GM19240 (cell line): ENCODE measurements around the gene MOB4.
"Not testable (repeated sequence)": the region's sequence is repeated elsewhere in the genome, so short reads cannot be mapped to it uniquely, and the experiment has no call there.

ENCODE experiments used
- DNase-seq: peaks from one replicate; pipeline ENCODE4 v3.0.0; 2011; ENCODE audit warnings: low spot score; ENCODE audit not compliant: insufficient read length

MOB4 gene

DNA sequence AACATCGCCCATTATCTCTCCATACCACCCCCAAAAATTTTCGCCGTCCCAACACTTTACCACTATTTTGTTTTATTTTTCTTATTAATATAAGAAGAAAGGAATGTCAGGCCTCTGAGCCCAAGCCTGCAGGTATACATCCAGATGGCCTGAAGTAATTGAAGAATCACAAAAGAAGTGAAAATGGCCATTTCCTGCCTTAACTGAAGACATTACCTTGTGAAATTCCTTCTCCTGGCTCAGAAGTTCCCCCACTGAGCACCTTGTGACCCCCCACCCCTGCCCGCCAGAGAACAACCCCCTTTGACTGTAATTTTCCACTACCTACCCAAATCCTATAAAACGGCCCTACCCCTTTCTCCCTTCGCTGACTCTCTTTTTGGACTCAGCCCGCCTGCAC is 71.4 kb downstream of the MOB4 start:
- DNase-seq = not testable (repeated sequence)

DNA sequence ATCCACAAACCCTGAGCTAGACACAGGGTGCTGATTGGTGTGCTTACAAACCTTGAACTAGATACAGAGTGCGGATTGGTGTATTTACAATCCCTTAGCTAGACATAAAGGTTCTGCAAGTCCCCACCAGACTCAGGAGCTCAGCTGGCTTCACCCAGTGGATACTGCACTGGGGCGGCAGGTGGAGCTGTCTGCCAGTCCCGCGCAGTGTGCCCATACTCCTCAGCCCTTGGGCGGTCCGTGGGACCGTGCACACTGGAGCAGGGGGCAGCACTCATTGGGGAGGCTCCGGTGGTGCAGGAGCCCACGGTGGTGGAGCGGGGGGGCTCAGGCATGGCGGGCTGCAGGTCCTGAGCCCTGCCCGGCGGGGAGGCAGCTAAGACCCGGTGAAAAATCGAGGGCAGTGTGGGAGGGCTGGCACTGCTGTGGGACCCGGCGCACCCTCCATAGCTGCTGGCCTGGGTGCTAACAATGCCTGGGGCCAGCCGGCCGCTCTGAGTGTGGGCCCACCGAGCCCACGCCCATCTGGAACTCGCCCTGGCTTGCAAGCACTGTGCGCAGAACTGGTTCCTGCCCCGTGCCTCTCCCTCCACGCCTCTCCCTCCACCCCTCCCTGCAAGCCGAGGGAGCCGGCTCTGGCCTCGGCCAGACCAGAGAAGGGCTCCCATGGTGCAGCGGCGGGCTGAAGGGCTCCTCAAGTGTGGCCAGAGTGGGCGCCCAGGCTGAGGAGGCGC is 75.6 kb downstream of the MOB4 start:
- DNase-seq = no peak

- no peak for DNase-seq
Measured at GRCh38 chr2:197596766-197597165, 80.9 kb downstream of the MOB4 start.

DNA sequence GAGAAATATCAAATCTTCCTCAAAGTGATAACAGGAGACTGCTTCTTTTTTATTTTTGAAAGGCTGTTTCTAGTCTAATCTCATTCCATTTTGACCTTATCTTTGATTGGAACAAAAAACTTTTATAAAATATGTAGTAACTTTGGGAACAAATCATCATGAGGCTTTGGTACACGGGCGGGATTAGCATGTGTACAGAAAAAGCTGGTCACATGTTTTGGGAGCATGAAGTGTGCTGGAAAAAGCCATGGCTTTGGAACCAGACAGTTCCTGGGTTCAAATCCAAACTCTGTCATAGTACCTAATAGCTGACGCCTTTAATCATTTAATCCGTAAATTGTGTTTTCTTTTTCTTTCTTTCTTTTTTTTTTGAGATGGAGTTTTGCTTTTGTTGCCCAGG is 81.3 kb downstream of the MOB4 start:
- no peak for DNase-seq

DNA sequence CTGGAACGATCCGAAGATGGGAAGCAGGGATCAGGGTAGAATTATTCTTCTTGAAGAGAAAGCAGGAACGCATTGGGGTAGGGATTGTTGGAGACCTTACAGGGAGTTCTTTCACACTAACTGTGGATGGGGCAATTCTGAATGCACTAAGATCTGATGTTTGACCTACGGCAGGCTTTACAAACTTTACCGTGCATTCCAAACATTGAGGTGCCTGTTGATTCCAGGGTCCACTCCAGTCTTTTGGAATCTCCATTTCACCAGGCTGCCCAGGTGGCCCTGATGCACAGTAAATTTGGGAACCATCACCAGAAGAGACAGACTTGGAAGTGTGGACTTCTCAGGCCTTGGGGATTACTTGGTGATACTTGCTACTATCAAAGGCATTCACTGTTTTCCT is 82.6 kb downstream of the MOB4 start:
- DNase-seq = no peak

GRCh38 chr2:197599285-197599965 is 83.6 kb downstream of the MOB4 start:
- no peak for DNase-seq

- DNase-seq = no peak
Measured at GRCh38 chr2:197600306-197600705, 84.4 kb downstream of the MOB4 start.

DNA sequence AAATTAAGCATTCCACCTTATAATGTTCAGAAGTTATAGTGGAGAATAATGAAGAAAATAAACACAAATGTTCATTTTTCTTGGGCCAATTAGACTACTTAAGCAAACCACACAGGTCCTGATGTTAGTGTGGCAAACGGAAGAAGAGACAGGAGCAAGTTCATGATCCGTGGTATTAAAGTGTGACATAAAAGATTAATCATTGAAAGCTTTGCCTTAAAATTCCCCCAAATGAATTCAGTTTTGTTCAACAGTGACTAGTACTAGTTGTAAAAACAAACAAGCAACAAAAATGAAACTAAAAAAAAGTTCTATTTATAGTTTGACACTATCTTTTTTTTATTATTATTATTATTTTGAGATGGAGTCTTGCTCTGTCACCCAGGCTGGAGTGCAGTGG is 85.9 kb downstream of the MOB4 start:
- DNase-seq = no peak
